Measurements from ENCODE around the gene COL23A1.
"Not testable (repeated sequence)": the region's sequence is repeated elsewhere in the genome, so short reads cannot be mapped to it uniquely, and the experiment has no call there.

COL23A1 gene

GRCh38 chr5:178309271-178310013 lies 280.8 kb downstream of the COL23A1 start:
- Mint-ChIP-seq H3K27me3 (no peaks in the 10 kb centered on the region), H3K4me1 (ENCODE audit: low read depth) (no peaks in the 10 kb centered on the region), H3K27ac (no peak overlapping the region), H3K4me3 (no peak overlapping the region), H3K9me3 (ENCODE audit: low read depth) (no peaks in the 10 kb centered on the region), H3K36me3 (no peaks in the 10 kb centered on the region)

- H3K9me3 Mint-ChIP-seq (ENCODE audit: low read depth): no peaks in the 10 kb centered on the region
- no peak overlapping the region for H3K4me3 Mint-ChIP-seq
- no peak overlapping the region for H3K27ac Mint-ChIP-seq
- H3K36me3 Mint-ChIP-seq: no peaks in the 10 kb centered on the region
- no peaks in the 10 kb centered on the region for H3K4me1 Mint-ChIP-seq (ENCODE audit: low read depth)
- no peaks in the 10 kb centered on the region for H3K27me3 Mint-ChIP-seq
These were observed 281.6 kb downstream of the COL23A1 start for GRCh38 chr5:178308541-178309092.

- Mint-ChIP-seq H3K27me3 (no peaks in the 10 kb centered on the region), H3K4me3 (no peak overlapping the region), H3K9me3 (ENCODE audit: low read depth) (no peaks in the 10 kb centered on the region), H3K36me3 (no peaks in the 10 kb centered on the region), H3K27ac (no peak overlapping the region), H3K4me1 (ENCODE audit: low read depth) (no peaks in the 10 kb centered on the region)
These were observed 282.7 kb downstream of the COL23A1 start for GRCh38 chr5:178307267-178308045.

- no peaks in the 10 kb centered on the region for H3K27me3 Mint-ChIP-seq
- H3K9me3 Mint-ChIP-seq (ENCODE audit: low read depth): no peaks in the 10 kb centered on the region
- H3K4me3 Mint-ChIP-seq: no peak overlapping the region
- no peaks in the 10 kb centered on the region for H3K36me3 Mint-ChIP-seq
- H3K27ac Mint-ChIP-seq: no peak overlapping the region
- no peaks in the 10 kb centered on the region for H3K4me1 Mint-ChIP-seq (ENCODE audit: low read depth)
These were observed 283.6 kb downstream of the COL23A1 start for GRCh38 chr5:178306430-178307225.

GRCh38 chr5:178305801-178306200 lies 284.4 kb downstream of the COL23A1 start:
- Mint-ChIP-seq H3K27ac (no peak overlapping the region), H3K4me1 (ENCODE audit: low read depth) (no peaks in the 10 kb centered on the region)

GRCh38 chr5:178304761-178305645 lies 285.2 kb downstream of the COL23A1 start:
- H3K9me3 Mint-ChIP-seq (ENCODE audit: low read depth): peaks cover 4% of the 10 kb centered on the region
- H3K36me3 Mint-ChIP-seq: peaks cover 2% of the 10 kb centered on the region
- H3K4me3 Mint-ChIP-seq: no peak overlapping the region
- H3K27ac Mint-ChIP-seq: no peak overlapping the region
- H3K4me1 Mint-ChIP-seq (ENCODE audit: low read depth): no peaks in the 10 kb centered on the region
- no peaks in the 10 kb centered on the region for H3K27me3 Mint-ChIP-seq

More at GRCh38 chr5:178305801-178306200, 284.4 kb downstream of the COL23A1 start:
- Mint-ChIP-seq H3K36me3 (peaks cover 2% of the 10 kb centered on the region), H3K4me3 (no peak overlapping the region), H3K9me3 (ENCODE audit: low read depth) (peaks cover 4% of the 10 kb centered on the region), H3K27me3 (no peaks in the 10 kb centered on the region)

GRCh38 chr5:178304016-178304415 lies 286.2 kb downstream of the COL23A1 start:
- Mint-ChIP-seq H3K9me3 (ENCODE audit: low read depth) (peaks cover 4% of the 10 kb centered on the region), H3K4me3 (no peak overlapping the region), H3K27me3 (no peaks in the 10 kb centered on the region), H3K4me1 (ENCODE audit: low read depth) (no peaks in the 10 kb centered on the region), H3K36me3 (peaks cover 2% of the 10 kb centered on the region), H3K27ac (no peak overlapping the region)

- not testable (repeated sequence) for H3K4me3 Mint-ChIP-seq; H3K36me3 Mint-ChIP-seq; H3K27me3 Mint-ChIP-seq; H3K4me1 Mint-ChIP-seq (ENCODE audit: low read depth); H3K27ac Mint-ChIP-seq; H3K9me3 Mint-ChIP-seq (ENCODE audit: low read depth)
These were observed 287.9 kb downstream of the COL23A1 start for GRCh38 chr5:178302321-178302720.

- no peak overlapping the region for H3K27ac Mint-ChIP-seq
- no peaks in the 10 kb centered on the region for H3K27me3 Mint-ChIP-seq
These were observed 288.6 kb downstream of the COL23A1 start for GRCh38 chr5:178301641-178302040.

GRCh38 chr5:178298283-178298807 lies 291.8 kb downstream of the COL23A1 start:
- Mint-ChIP-seq H3K4me1 (ENCODE audit: low read depth) (no peaks in the 10 kb centered on the region), H3K4me3 (no peak overlapping the region), H3K9me3 (ENCODE audit: low read depth) (peaks cover 4% of the 10 kb centered on the region), H3K36me3 (peaks cover 2% of the 10 kb centered on the region), H3K27me3 (no peaks in the 10 kb centered on the region), H3K27ac (no peak overlapping the region)

More at GRCh38 chr5:178301641-178302040, 288.6 kb downstream of the COL23A1 start:
- Mint-ChIP-seq H3K36me3 (peaks cover 2% of the 10 kb centered on the region), H3K4me1 (ENCODE audit: low read depth) (no peaks in the 10 kb centered on the region), H3K9me3 (ENCODE audit: low read depth) (peaks cover 4% of the 10 kb centered on the region), H3K4me3 (no peak overlapping the region)

- H3K27me3 Mint-ChIP-seq: no peaks in the 10 kb centered on the region
- H3K36me3 Mint-ChIP-seq: peaks cover 2% of the 10 kb centered on the region
- peaks cover 4% of the 10 kb centered on the region for H3K9me3 Mint-ChIP-seq (ENCODE audit: low read depth)
- H3K4me1 Mint-ChIP-seq (ENCODE audit: low read depth): no peaks in the 10 kb centered on the region
- no peak overlapping the region for H3K4me3 Mint-ChIP-seq
- H3K27ac Mint-ChIP-seq: no peak overlapping the region
These were observed 292.4 kb downstream of the COL23A1 start for GRCh38 chr5:178297751-178298150.

- Mint-ChIP-seq H3K27me3 (peaks cover 3% of the 10 kb centered on the region), H3K9me3 (ENCODE audit: low read depth) (peaks cover 3% of the 10 kb centered on the region), H3K27ac (no peak overlapping the region), H3K36me3 (no peaks in the 10 kb centered on the region), H3K4me3 (no peak overlapping the region), H3K4me1 (ENCODE audit: low read depth) (no peaks in the 10 kb centered on the region)
These were observed 294.1 kb downstream of the COL23A1 start for GRCh38 chr5:178296066-178296465.

GRCh38 chr5:178295589-178295988 lies 294.6 kb downstream of the COL23A1 start:
- H3K27ac Mint-ChIP-seq: no peak overlapping the region
- H3K36me3 Mint-ChIP-seq: no peaks in the 10 kb centered on the region
- no peaks in the 10 kb centered on the region for H3K9me3 Mint-ChIP-seq (ENCODE audit: low read depth)
- H3K4me3 Mint-ChIP-seq: no peak overlapping the region
- H3K27me3 Mint-ChIP-seq: peaks cover 3% of the 10 kb centered on the region
- no peaks in the 10 kb centered on the region for H3K4me1 Mint-ChIP-seq (ENCODE audit: low read depth)

GRCh38 chr5:178293815-178294214 lies 296.4 kb downstream of the COL23A1 start:
- Mint-ChIP-seq H3K9me3 (ENCODE audit: low read depth) (no peaks in the 10 kb centered on the region), H3K27ac (no peak overlapping the region), H3K4me1 (ENCODE audit: low read depth) (no peaks in the 10 kb centered on the region), H3K36me3 (no peaks in the 10 kb centered on the region), H3K4me3 (no peak overlapping the region), H3K27me3 (peaks cover 3% of the 10 kb centered on the region)

Data from activated naive CD8-positive, alpha-beta T cell (primary cell).